ENCODE measurements around the gene RAD50. TPM values are rescaled to one million over a fixed set of nuclear protein-coding genes. Genes with fewer than 3 reads are reported as not detected.

Gene RAD50
- total RNA-seq, 2 donors from 2014 or later, result 49.7 to 50.7 TPM

GRCh38 chr5:132549576-132549975, 7.2 kb upstream of the RAD50 start:
- no peak for DNase-seq
- Mint-ChIP-seq H3K4me3 (no peak overlapping the region), H3K9me3 (peaks cover 1% of the 10 kb centered on the region), H3K4me1 (no peaks in the 10 kb centered on the region), H3K27me3 (ENCODE audit: insufficient read depth) (peaks cover 11% of the 10 kb centered on the region), H3K27ac (no peak overlapping the region), H3K36me3 (ENCODE audit: low read depth) (no peaks in the 10 kb centered on the region)
- Histone ChIP-seq H3K27ac (ENCODE audit: low read depth, low read length) (no peak overlapping the region), H3K4me1 (ENCODE audit: control insufficient read depth, insufficient read depth, low read length) (no peaks in the 10 kb centered on the region), H3K27me3 (ENCODE audit: control insufficient read depth, insufficient read depth, low read length, poor library complexity, severe bottlenecking) (peaks cover 7% of the 10 kb centered on the region), H3K9ac (ENCODE audit: extremely low read depth, low read length, poor library complexity, severe bottlenecking) (no peak overlapping the region), H3K36me3 (ENCODE audit: control insufficient read depth, insufficient read depth, low read length) (no peaks in the 10 kb centered on the region), H3K4me3 (ENCODE audit: low read length) (no peak overlapping the region), H3K9me3 (ENCODE audit: control insufficient read depth, low read length) (no peaks in the 10 kb centered on the region)
- no peak for TF ChIP-seq CTCF (conservative IDR thresholded peaks at IDR 0.05)
- whole genome bisulfite sequencing, 2 experiments (ENCODE audit: insufficient coverage in 1 of 2, insufficient read length in 1 of 2), result 56% methylated on average over 1 of the region's 2 CpGs; no CpG with 5 or more reads in 1 of the 2 experiments

GRCh38 chr5:132556153-132556762, 519 bp upstream of the RAD50 start:
- Histone ChIP-seq H3K36me3 (ENCODE audit: control insufficient read depth, insufficient read depth, low read length) (peaks cover 19% of the 10 kb centered on the region), H3K9me3 (ENCODE audit: control insufficient read depth, low read length) (no peaks in the 10 kb centered on the region), H3K27me3 (ENCODE audit: control insufficient read depth, insufficient read depth, low read length, poor library complexity, severe bottlenecking) (peaks cover 3% of the 10 kb centered on the region), H3K9ac (ENCODE audit: extremely low read depth, low read length, poor library complexity, severe bottlenecking) (peak overlapping the region; percentile 58), H3K4me3 (ENCODE audit: low read length) (peak overlapping the region; percentile 92), H3K27ac (ENCODE audit: low read depth, low read length) (no peak overlapping the region), H3K4me1 (ENCODE audit: control insufficient read depth, insufficient read depth, low read length) (no peaks in the 10 kb centered on the region)
- Mint-ChIP-seq H3K4me3 (peak overlapping the region; percentile 92), H3K4me1 (peaks cover 5% of the 10 kb centered on the region), H3K9me3 (no peaks in the 10 kb centered on the region), H3K27ac (peak overlapping the region; percentile 88), H3K36me3 (ENCODE audit: low read depth) (peaks cover 5% of the 10 kb centered on the region), H3K27me3 (ENCODE audit: insufficient read depth) (peaks cover 2% of the 10 kb centered on the region)
- no peak for DNase-seq
- 70 to 82% methylated on average over 7 to 15 of the region's 15 CpGs for WGBS, 2 experiments (ENCODE audit: insufficient coverage in 1 of 2, insufficient read length in 1 of 2)
- no peak for TF ChIP-seq CTCF (conservative IDR thresholded peaks at IDR 0.05)

GRCh38 chr5:132557478-132558172, 848 bp downstream of the RAD50 start:
- TF ChIP-seq CTCF (conservative IDR thresholded peaks at IDR 0.05), result no peak
- H3K27me3 ChIP-seq (ENCODE audit: control insufficient read depth, insufficient read depth, low read length, poor library complexity, severe bottlenecking), result no peaks in the 10 kb centered on the region
- Mint-ChIP-seq H3K36me3 (ENCODE audit: low read depth) (peaks cover 5% of the 10 kb centered on the region), H3K27ac (peak overlapping the region; percentile 93), H3K27me3 (ENCODE audit: insufficient read depth) (no peaks in the 10 kb centered on the region), H3K4me1 (peaks cover 5% of the 10 kb centered on the region), H3K9me3 (no peaks in the 10 kb centered on the region), H3K4me3 (peak overlapping the region; percentile 92)
- no peak overlapping the region for H3K27ac ChIP-seq (ENCODE audit: low read depth, low read length)
- no peaks in the 10 kb centered on the region for H3K4me1 ChIP-seq (ENCODE audit: control insufficient read depth, insufficient read depth, low read length)
- 17 to 18% methylated on average over 12 to 15 of the region's 15 CpGs for WGBS, 2 experiments (ENCODE audit: insufficient coverage in 1 of 2, insufficient read length in 1 of 2)
- peak overlapping the region; percentile 92 for H3K4me3 ChIP-seq (ENCODE audit: low read length)
- H3K9me3 ChIP-seq (ENCODE audit: control insufficient read depth, low read length), result peaks cover 2% of the 10 kb centered on the region
- peak; percentile 79 for DNase-seq
- H3K36me3 ChIP-seq (ENCODE audit: control insufficient read depth, insufficient read depth, low read length), result peaks cover 32% of the 10 kb centered on the region
- peak overlapping the region; percentile 58 for H3K9ac ChIP-seq (ENCODE audit: extremely low read depth, low read length, poor library complexity, severe bottlenecking)
